Hematopoietic multipotent progenitor cell treated with erythropoietin and hydrocortisone succinate and interleukin-3 and kit ligand, for 17 days (in vitro differentiated cells): Measurements from ENCODE around the gene EVL.
A peak's percentile ranks its signal among the peaks of the same experiment; 100 is the strongest.

Experiments
- DNase-seq: peaks from one replicate; pipeline ENCODE4 v3.0.0-alpha.2; 2015; ENCODE audit warnings: low spot score

Gene EVL

GRCh38 chr14:100084591-100084990 lies 19.4 kb downstream of the EVL start:
- no peak for DNase-seq

DNA sequence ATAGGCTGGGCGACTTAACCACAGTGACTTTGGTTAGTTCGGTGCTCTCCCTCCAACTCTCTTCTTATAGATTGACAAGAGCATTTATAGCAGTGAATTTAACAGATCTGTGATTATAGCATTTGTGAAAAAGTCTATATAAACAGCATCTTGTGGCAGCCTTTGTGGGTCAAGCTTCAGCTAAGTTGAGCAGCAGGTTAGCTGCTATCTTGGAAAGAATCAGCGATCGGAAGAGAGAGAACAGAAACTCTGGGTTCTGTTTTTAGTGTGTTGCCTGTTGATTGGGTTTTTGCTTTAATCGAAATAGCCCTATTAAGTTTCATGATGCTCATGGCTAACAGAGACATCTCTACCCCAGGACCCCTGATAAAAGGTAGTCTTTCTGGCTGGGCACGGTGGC lies 20.2 kb downstream of the EVL start:
- DNase-seq: no peak

- DNase-seq: no peak
These were observed 21.1 kb downstream of the EVL start for GRCh38 chr14:100086361-100086760.

GRCh38 chr14:100088226-100088625 lies 23.0 kb downstream of the EVL start:
- no peak for DNase-seq

- DNase-seq: no peak
These were observed 26.2 kb downstream of the EVL start for GRCh38 chr14:100091386-100091785.

- DNase-seq: no peak
These were observed 27.6 kb downstream of the EVL start for GRCh38 chr14:100092832-100093231.

DNA sequence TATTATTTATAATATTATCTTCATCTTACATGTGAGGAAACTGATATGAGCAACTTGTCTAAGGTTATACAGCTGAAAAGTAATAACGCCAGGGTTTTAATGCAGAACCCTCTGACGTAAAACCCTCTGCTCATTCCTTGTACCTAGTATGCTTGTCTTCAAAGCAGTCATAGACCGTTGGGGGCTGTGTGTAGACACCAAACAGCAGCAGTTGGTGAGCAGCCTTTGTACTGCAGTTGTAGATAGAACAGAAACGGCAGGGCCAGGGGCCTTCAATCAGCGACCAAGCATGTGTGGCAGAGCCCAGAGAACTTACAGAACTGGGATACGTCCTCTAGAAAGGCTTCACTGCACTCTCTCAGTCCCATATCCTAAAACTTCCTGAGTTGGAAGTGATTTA lies 28.1 kb downstream of the EVL start:
- no peak for DNase-seq

GRCh38 chr14:100096656-100097055 lies 31.4 kb downstream of the EVL start:
- DNase-seq: no peak

DNA sequence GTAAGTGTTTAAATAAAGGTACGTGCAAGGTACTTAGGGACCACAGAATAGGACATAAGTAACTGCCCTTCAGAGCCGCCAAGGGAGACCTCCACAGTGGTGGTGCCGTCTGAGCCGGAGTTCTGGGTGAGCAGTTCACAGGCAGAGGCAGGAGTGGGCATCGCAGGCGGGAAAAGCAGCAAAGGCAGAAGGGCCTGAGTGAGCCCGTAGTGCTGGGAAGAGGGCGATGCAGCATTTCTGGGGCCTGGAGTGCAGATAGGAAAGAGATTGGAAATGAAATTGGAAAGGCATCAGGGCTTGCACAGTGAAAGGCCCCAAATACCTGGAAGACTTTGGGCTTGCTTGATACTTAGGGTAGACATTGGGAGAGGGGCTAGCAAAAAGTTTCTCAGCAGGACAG lies 32.9 kb downstream of the EVL start:
- no peak for DNase-seq

DNA sequence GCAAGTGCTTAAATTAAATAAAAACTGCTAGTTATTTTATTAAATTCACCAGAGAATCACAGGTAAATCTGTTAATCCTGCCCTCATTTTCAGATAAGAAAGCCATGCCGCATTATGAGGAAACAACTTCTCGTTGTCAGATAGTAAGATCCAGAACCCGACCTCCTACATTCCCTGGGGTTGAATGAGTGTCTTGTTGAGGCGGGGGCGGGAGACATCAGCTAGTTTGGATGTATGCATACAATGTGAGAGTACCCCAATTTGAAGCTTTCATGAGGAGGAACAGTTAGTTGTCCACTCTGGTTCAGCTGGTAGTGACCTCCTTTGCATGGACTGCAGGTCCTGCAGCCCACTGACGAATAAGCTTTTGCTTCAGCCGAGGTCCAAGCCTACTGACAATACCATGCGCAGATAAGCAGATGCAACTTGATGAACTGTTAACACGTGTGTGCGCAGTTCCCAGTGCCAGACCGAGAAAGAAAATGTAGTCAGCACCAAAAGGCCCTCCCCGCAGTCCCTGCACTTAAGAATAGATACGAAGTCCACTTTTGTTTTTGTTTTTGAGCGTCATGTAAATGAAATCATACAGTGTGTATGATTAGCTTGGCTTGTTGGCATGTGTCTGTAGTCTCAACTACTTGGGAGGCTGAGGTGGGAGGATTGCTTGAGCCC lies 34.9 kb downstream of the EVL start:
- DNase-seq: no peak

GRCh38 chr14:100102156-100102785 lies 37.0 kb downstream of the EVL start:
- DNase-seq: no peak

- DNase-seq: no peak
These were observed 38.2 kb downstream of the EVL start for GRCh38 chr14:100103250-100104005.

GRCh38 chr14:100104006-100104352 lies 38.8 kb downstream of the EVL start:
- no peak for DNase-seq

DNA sequence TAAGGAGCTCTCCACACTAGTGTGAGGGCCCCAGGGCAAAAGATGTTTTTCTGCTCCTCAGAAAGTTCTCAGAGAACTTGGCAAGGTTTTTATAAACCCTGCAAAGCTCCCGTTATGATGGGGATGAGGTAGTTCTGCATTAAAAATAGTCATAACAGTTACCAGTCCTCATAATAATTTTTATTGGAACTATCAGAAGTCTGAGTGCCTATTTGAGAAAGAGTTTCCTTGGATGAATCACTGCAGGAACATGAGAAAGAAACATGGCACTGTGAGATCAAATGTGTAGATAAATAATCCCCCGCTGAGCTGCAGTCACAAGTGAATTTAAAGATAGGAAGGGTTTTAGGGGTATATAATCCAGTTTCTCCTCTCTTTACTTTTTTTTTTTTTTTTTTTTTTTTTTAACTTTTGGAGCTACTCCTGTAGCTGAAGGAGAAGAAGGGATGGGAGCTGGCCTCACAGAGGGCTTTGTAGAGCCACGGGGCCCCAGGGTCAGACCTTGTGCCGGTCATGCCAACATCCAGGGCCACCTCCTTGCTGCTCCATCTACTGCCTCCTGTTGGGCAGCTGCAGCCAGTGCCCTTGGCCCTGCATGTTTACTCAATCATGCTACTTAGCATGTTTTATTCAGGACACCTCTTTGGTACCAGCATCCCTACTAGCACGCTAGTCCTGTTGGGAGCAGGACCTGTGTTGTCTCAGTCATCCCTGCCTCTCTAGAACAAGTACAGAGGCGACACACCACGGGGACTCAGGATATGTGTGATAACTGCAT lies 39.5 kb downstream of the EVL start:
- no peak for DNase-seq

DNA sequence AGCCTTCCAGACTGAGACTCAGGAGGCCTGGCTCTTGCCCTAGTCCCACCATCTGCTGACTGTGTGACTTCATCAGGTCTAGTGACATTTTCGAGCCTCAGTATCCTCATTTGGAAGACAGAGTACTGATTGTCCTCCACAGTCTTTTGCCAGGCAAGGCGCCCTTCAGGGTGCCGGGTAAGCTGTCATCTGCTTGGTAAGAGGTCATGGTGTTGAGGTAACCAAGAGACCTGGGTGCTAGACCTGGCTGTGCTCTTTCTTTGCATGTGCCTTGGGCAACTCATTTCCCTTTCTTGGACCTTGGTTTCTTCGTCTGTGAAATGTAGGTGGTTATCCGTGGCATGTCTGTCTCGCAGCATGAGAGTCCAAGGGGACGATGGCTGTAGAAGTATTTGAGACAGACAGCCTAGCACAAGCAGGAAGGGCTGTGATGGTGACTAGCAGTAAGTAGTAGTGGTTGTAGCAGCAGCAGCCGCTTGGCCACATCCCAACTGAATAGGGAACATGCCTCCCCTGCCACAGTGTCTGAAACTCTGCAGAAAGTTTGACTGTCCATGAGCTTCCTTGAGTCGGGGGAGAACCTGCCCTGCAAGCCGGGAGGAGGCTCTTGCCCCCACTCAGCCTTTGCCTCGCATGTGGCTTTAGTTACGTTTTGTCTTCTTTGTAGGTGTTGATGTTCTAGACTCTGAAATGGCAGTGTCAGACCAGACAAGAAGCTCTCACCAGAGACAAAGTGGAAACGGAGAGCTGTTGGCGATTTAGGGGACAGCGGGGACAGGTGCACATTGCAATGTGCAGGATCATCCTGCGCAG lies 40.3 kb downstream of the EVL start:
- no peak for DNase-seq

GRCh38 chr14:100106250-100107112 lies 41.3 kb downstream of the EVL start:
- DNase-seq: no peak

DNA sequence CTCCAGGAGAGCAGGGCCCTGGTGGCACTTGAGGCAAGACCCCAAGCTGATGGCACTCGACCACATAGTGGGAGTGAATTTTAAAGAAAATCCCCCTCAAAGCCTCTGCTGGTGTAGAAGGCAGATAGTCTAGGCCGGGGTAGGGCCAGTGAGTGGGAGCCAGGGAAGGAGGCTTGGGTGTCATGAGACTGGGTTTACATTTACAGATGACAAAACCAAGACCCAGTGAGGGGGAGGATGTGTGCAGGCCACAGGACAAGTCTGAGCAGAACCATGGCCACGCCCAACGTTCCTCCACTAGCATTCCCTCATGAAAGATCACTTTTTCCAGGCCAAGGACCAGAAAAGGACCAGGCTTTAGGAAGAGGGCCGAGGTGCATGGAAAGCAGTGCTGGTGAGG lies 42.0 kb downstream of the EVL start:
- no peak for DNase-seq

GRCh38 chr14:100108042-100108825 lies 43.0 kb downstream of the EVL start:
- peak; percentile 76 for DNase-seq

GRCh38 chr14:100108840-100109593 lies 43.8 kb downstream of the EVL start:
- DNase-seq: no peak
